GM12874 (cell line): ENCODE data around the gene SELENOW.

ENCODE experiments used
- CTCF ChIP-seq: IDR thresholded peaks from 2 replicates; pipeline ENCODE4 v1.5.1; 2011; ENCODE audit warnings: low read depth, mild to moderate bottlenecking, control low read depth, low read length, moderate library complexity; ENCODE audit not compliant: insufficient read depth

SELENOW gene

DNA sequence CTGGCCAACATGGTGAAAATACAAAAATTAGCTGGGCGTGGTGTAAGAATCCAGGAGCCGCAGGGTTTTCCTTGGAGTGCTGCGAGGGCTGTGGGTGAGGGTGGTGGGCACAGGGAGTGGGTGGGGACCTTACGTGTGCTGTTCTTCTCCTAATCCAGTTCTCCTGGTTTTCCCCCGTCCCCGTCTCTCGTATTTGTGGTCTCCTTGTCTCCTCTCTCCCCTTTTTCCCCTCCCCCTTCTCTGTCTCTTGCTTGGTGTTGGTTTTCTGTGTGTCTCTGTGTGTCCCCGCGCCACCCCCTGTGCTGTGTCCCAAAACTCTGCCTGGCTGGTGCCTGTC, 1.7 kb downstream of the SELENOW start:
- TF ChIP-seq CTCF = no peak

- no peak for TF ChIP-seq CTCF
These were observed 3.2 kb downstream of the SELENOW start for GRCh38 chr19:47781590-47782262.

DNA sequence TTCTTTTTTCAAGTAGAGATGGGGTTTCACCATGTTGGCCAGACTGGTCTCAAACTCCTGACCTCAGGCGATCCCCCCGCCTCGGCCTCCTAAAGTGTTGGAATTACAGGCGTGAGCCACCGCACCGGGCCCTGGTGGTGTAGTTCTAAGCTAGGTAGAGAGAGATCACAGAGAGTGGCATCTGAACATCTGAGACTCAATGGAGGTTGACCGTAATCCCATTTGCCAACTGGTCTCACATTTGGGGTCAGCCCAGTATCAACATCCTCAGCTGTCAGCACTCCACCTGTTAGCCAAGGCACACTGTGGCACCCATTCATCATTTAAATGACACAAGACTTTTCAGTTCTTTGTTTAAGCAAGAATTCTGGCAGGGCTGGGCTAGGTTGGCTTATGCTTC, 8.1 kb downstream of the SELENOW start:
- no peak for TF ChIP-seq CTCF

GRCh38 chr19:47790398-47790814, 11.9 kb downstream of the SELENOW start:
- peak; percentile 90 for TF ChIP-seq CTCF

- TF ChIP-seq CTCF = no peak
These were observed 14.1 kb downstream of the SELENOW start for GRCh38 chr19:47792616-47793015.

DNA sequence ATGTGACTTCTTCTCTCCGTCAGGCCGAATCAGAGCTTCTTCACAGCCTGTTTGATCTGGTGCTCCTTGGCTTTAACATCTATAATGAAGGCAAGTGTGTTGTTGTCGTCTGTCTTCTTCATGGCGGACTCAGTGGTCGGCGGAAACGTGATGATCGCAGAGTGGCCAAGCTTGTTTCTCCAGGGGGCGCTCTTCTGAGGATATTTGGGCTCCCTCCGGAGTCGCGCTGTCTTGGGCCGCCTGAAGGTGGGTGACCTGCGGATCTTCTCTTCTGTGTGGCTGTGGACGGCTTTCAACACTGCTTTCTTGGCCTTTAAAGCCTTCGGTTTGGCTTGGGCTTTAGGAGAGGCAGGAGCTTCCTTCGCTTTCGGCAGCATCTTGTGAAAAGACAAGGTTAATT, 16.0 kb downstream of the SELENOW start:
- no peak; the same call in 1 of the 2 replicates for TF ChIP-seq CTCF

DNA sequence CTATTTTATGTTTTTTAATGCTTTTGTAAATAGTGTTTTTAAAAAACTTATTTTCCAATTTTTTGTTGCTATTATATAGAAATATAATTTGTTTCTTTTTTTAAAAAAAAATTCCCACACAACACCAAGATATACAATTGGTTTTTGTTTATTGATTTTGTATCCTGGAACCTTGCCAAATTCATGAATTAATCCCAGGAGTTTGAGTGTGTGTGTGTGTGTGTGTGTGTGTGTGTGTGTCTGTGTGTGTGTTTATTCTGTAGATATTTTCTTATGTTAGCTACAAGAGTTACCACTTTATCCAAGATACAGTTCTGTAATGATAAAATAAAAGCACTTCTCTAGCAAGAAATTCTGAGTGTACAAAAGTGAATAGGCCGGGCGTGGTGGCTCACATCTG, 18.3 kb downstream of the SELENOW start:
- TF ChIP-seq CTCF = no peak
